ENCODE results near the gene NDUFB11. TPM values are rescaled to one million over a fixed set of nuclear protein-coding genes. Genes with fewer than 3 reads are reported as not detected.

NDUFB11 gene
- total RNA-seq, 1 experiment from 2014 or later, result 92.7 TPM

GRCh38 chrX:47179928-47180255 lies 35.4 kb upstream of the NDUFB11 start:
- DNase-seq, result no peak
- Histone ChIP-seq H3K27ac (no peak overlapping the region), H3K27me3 (no peaks in the 10 kb centered on the region), H3K4me3 (no peak overlapping the region), H3K4me1 (no peaks in the 10 kb centered on the region), H3K9me3 (replicated peaks) (no peaks in the 10 kb centered on the region), H3K36me3 (no peaks in the 10 kb centered on the region)

GRCh38 chrX:47179221-47179927 lies 34.9 kb upstream of the NDUFB11 start:
- no peaks in the 10 kb centered on the region for H3K9me3 ChIP-seq (replicated peaks)
- no peak for DNase-seq
- H3K36me3 ChIP-seq, result no peaks in the 10 kb centered on the region
- H3K27ac ChIP-seq, result no peak overlapping the region
- no peaks in the 10 kb centered on the region for H3K4me1 ChIP-seq
- H3K4me3 ChIP-seq, result no peak overlapping the region
- no peaks in the 10 kb centered on the region for H3K27me3 ChIP-seq

- no peaks in the 10 kb centered on the region for H3K27me3 ChIP-seq
- H3K4me3 ChIP-seq, result no peak overlapping the region
- H3K4me1 ChIP-seq, result no peaks in the 10 kb centered on the region
- H3K27ac ChIP-seq, result no peak overlapping the region
- DNase-seq, result no peak
- no peaks in the 10 kb centered on the region for H3K36me3 ChIP-seq
- no peaks in the 10 kb centered on the region for H3K9me3 ChIP-seq (replicated peaks)
Observed at GRCh38 chrX:47178337-47178736, 33.8 kb upstream of the NDUFB11 start.

- no peaks in the 10 kb centered on the region for H3K27me3 ChIP-seq
- no peak overlapping the region for H3K4me3 ChIP-seq
- no peaks in the 10 kb centered on the region for H3K9me3 ChIP-seq (replicated peaks)
- no peaks in the 10 kb centered on the region for H3K4me1 ChIP-seq
- H3K27ac ChIP-seq, result no peak overlapping the region
- no peak for DNase-seq
- no peaks in the 10 kb centered on the region for H3K36me3 ChIP-seq
Observed at GRCh38 chrX:47177079-47177478, 32.6 kb upstream of the NDUFB11 start.

- DNase-seq, result no peak
- Histone ChIP-seq H3K4me1 (no peaks in the 10 kb centered on the region), H3K4me3 (no peak overlapping the region), H3K27me3 (no peaks in the 10 kb centered on the region), H3K27ac (no peak overlapping the region), H3K9me3 (replicated peaks) (no peaks in the 10 kb centered on the region), H3K36me3 (no peaks in the 10 kb centered on the region)
Observed at GRCh38 chrX:47176101-47176740, 31.7 kb upstream of the NDUFB11 start.

- Histone ChIP-seq H3K9me3 (replicated peaks) (no peaks in the 10 kb centered on the region), H3K4me3 (no peak overlapping the region), H3K36me3 (no peaks in the 10 kb centered on the region), H3K27me3 (no peaks in the 10 kb centered on the region), H3K4me1 (no peaks in the 10 kb centered on the region), H3K27ac (no peak overlapping the region)
- DNase-seq, result no peak
Observed at GRCh38 chrX:47175588-47175980, 31.1 kb upstream of the NDUFB11 start.

- no peak overlapping the region for H3K27ac ChIP-seq
- no peak overlapping the region for H3K4me3 ChIP-seq
- H3K27me3 ChIP-seq, result no peaks in the 10 kb centered on the region
- no peak for DNase-seq
- no peaks in the 10 kb centered on the region for H3K4me1 ChIP-seq
- no peaks in the 10 kb centered on the region for H3K9me3 ChIP-seq (replicated peaks)
- no peaks in the 10 kb centered on the region for H3K36me3 ChIP-seq
Observed at GRCh38 chrX:47174846-47175587, 30.5 kb upstream of the NDUFB11 start.

- no peak for DNase-seq
- H3K4me3 ChIP-seq, result no peak overlapping the region
- H3K36me3 ChIP-seq, result no peaks in the 10 kb centered on the region
- no peaks in the 10 kb centered on the region for H3K9me3 ChIP-seq (replicated peaks)
- no peaks in the 10 kb centered on the region for H3K27me3 ChIP-seq
- H3K27ac ChIP-seq, result no peak overlapping the region
- no peaks in the 10 kb centered on the region for H3K4me1 ChIP-seq
Observed at GRCh38 chrX:47174376-47174775, 29.9 kb upstream of the NDUFB11 start.

- H3K4me3 ChIP-seq, result no peak overlapping the region
- H3K4me1 ChIP-seq, result no peaks in the 10 kb centered on the region
- DNase-seq, result no peak
- no peak overlapping the region for H3K27ac ChIP-seq
- no peaks in the 10 kb centered on the region for H3K9me3 ChIP-seq (replicated peaks)
- H3K36me3 ChIP-seq, result no peaks in the 10 kb centered on the region
- H3K27me3 ChIP-seq, result no peaks in the 10 kb centered on the region
Observed at GRCh38 chrX:47172971-47173792, 28.7 kb upstream of the NDUFB11 start.

GRCh38 chrX:47172549-47172948 lies 28.0 kb upstream of the NDUFB11 start:
- Histone ChIP-seq H3K4me3 (no peak overlapping the region), H3K27me3 (no peaks in the 10 kb centered on the region), H3K36me3 (no peaks in the 10 kb centered on the region), H3K4me1 (no peaks in the 10 kb centered on the region), H3K27ac (no peak overlapping the region), H3K9me3 (replicated peaks) (no peaks in the 10 kb centered on the region)
- DNase-seq, result no peak

- Histone ChIP-seq H3K27ac (no peak overlapping the region), H3K9me3 (replicated peaks) (no peaks in the 10 kb centered on the region), H3K27me3 (no peaks in the 10 kb centered on the region), H3K4me1 (no peaks in the 10 kb centered on the region), H3K36me3 (no peaks in the 10 kb centered on the region), H3K4me3 (no peak overlapping the region)
- no peak for DNase-seq
Observed at GRCh38 chrX:47171996-47172395, 27.5 kb upstream of the NDUFB11 start.

GRCh38 chrX:47170861-47171692 lies 26.6 kb upstream of the NDUFB11 start:
- Histone ChIP-seq H3K9me3 (replicated peaks) (no peaks in the 10 kb centered on the region), H3K4me3 (no peak overlapping the region), H3K27ac (no peak overlapping the region), H3K27me3 (no peaks in the 10 kb centered on the region), H3K4me1 (no peaks in the 10 kb centered on the region), H3K36me3 (no peaks in the 10 kb centered on the region)
- no peak for DNase-seq

- H3K9me3 ChIP-seq (replicated peaks), result no peaks in the 10 kb centered on the region
- no peaks in the 10 kb centered on the region for H3K4me1 ChIP-seq
- no peaks in the 10 kb centered on the region for H3K27me3 ChIP-seq
- H3K36me3 ChIP-seq, result no peaks in the 10 kb centered on the region
- DNase-seq, result no peak
- H3K4me3 ChIP-seq, result no peak overlapping the region
- H3K27ac ChIP-seq, result no peak overlapping the region
Observed at GRCh38 chrX:47169726-47170515, 25.4 kb upstream of the NDUFB11 start.

- H3K4me3 ChIP-seq, result no peak overlapping the region
- H3K4me1 ChIP-seq, result no peaks in the 10 kb centered on the region
- no peaks in the 10 kb centered on the region for H3K9me3 ChIP-seq (replicated peaks)
- no peaks in the 10 kb centered on the region for H3K36me3 ChIP-seq
- no peak overlapping the region for H3K27ac ChIP-seq
- DNase-seq, result no peak
- H3K27me3 ChIP-seq, result no peaks in the 10 kb centered on the region
Observed at GRCh38 chrX:47169273-47169672, 24.8 kb upstream of the NDUFB11 start.

All from SJCRH30 (cell line).